Measurements from ENCODE around the gene PTPRM.

Gene PTPRM

DNA sequence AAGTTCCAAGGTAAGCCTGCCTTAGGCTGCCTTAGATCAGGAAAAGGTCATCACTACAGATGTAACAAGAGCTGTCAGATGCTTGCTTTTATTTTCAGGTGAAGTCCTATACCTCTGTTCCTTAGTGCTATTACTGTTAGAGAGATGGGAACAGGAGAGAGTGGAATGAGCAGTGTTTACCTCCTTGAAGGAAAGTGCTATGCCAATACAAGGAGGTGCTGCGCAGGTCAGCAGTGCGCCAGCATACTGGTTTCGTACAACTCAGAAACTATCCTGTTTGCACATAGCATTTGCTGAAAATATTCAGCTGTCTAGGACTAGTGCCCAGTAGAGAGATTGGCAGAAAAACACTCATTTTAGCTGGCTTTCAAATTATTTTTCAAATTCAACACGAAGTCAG, 629.1 kb downstream of the PTPRM start:
- no peak for DNase-seq

DNA sequence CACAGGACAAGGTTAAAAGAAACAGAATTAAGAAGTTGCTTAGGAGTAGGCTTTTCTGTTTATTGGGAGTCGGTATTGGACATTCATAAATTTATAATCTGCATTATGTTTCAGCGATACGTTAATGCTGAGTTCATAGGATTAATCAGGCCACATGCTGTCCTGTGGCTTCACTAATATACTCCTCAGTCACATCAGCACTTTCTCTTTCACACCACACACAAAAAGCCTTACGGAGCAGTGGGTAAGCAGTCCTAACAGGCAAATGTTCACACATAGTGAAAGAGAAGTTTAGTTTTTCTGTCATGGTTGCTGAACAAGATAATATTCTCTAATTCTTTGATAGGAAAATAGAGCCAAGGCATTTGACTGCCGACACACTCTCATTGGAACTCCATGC, 630.4 kb downstream of the PTPRM start:
- DNase-seq: no peak

GRCh38 chr18:8207996-8208395, 640.9 kb downstream of the PTPRM start:
- no peak for DNase-seq

DNA sequence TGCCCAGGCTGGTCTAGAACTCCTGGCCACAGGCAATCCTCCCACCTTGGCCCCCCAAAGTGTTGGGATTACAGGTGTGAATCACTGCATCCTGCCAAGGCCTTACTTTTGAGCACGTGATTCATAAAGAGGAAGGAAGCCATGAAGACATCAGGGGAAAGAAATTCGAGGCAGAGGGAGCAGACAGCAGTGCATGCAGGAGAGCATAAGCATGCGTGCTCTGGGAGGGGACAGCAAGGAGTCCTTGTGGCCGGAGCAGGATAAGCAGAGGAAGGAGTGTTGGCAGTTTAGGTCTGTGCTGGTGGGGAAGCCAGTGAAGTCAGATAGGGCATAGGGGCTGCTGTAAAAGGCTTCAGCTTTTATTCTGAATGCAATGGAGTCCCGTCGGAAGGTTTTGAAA, 641.6 kb downstream of the PTPRM start:
- DNase-seq: no peak

DNA sequence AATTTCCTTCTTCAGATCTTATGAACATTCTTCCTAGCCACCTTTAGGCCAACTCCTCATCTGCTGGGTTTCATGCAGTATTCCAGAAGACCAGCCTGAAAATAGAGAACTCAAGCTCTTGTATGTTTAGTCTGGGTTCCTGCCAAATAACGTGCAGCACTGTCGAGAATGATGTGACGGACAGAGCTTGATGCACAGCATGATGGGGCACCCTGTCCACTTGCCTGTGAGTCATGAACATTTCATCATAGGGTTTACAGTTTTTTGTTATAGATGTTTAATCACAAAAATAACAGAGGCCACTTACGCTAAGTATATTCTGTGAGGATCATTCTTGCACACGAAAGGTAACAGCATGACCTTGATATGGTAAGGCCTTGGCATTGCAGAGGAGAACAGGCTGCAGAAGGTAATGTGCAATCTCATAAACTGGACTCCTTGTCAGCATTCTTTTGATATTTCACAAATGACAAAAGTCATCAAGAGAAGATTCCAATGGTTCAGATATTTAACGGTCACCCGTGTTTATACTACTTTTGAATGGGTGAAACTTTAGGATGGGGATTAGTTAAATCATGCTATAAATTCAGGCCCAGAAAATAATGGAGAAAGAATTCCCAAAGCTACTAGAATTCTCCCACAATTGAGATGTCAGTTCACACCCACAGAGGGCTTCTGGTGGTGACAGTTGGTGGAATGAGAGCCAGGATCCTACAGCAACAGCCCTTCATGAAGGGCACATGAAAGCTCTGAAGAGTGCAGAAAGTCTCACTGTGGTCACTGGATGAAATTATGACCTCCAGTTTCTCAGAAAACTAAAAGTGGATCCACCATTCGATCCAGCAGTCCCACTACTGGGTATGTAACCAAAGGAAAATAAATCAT, 646.0 kb downstream of the PTPRM start:
- no peak for DNase-seq

DNA sequence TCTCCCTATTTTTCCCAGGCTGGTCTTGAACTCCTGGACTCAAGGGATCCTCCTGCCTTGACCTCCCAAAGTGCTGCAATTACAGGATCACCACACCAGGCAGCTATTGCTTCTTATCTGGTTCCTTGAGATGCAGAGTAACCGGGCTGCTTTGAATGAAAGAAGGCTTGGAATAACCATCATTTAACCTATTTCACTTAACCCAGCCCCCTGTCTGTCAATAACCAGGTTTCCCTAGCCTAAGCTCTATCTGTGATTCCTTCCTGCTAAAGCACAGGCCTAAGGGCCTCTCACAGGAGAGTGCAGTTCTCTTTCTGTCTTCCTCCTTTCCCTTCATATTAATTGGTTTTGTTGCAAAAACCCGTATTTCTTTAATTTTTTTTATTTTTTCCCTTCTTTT, 648.6 kb downstream of the PTPRM start:
- no peak for DNase-seq

- no peak for DNase-seq
These were observed 650.0 kb downstream of the PTPRM start for GRCh38 chr18:8217051-8217564.

DNA sequence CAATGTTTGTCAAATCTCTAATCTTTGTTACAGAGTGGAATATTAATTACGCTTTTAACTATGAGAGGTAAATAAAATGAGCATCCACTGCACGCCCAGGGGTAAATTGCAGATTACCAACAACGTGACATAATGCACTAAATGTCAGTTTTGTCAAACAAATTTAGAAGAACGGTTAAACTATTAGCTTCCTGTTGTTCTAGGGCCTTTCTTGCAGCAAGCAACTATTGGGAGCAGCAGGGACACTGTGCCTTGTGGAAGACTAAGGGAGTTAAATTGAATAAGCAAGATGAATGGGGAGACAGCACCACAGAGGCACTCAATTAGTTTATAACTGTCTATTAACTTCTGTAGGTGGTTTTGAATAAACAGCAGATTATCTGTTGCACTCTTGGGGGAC, 651.1 kb downstream of the PTPRM start:
- DNase-seq: no peak

DNA sequence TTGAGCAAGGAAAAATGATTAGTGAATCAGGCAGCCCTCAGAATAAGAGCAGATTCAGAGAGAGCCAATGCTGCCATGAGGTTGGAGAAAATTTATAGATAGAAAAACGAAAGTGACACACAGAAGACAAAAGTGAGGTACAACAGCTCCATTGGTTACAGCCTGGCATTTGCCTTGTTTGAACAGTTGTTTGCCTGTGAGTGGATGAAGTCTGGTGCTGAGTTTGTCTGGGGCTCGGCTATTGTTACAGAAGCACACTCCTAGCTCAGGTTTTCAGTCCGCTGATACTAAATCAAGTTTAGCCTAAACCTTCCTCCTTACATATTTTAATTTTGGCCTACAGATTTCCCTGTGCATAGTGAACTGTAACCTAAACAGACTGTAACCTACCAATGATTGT, 654.3 kb downstream of the PTPRM start:
- DNase-seq: no peak

DNA sequence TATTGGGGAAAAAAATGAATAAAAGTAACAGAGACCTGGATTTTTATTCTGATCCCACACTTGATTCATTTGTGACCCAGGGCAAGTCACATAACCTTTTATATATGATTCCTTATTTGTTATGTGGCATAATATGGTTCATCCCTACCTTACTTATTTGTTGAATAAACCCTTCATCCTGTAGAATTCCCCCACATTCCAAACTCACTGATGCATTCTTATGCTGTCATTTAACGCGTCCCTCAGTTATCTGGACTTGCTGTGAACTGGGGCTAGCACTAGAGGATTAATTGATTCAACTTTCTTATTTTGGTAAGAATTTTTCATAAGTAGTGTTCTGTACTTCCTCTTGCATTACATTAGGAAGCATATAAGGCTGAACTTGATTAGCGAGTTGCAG, 657.5 kb downstream of the PTPRM start:
- no peak for DNase-seq

GRCh38 chr18:8229040-8229439, 661.9 kb downstream of the PTPRM start:
- DNase-seq: no peak

- no peak for DNase-seq
These were observed 662.7 kb downstream of the PTPRM start for GRCh38 chr18:8229787-8230186.

- no peak for DNase-seq
These were observed 664.2 kb downstream of the PTPRM start for GRCh38 chr18:8231316-8231715.

DNA sequence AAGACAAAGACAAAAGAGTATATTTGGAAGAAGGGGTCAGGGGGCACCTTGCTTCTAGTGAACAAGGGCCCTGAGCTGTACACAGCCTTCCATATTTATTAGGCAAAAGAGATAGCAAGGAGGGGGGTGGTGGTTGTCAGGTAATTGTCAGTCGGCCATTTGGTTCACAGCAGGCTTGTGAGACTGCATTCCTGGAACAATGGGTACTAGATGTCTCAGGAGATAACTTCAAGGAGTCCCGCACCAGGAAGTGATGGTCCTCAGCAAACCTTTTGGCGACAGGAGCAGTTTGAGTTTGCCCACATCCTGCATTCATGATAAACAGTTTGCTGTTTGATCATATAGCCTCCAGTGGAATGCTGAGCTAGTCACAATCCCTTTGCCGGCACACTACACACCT, 665.7 kb downstream of the PTPRM start:
- DNase-seq: no peak

DNA sequence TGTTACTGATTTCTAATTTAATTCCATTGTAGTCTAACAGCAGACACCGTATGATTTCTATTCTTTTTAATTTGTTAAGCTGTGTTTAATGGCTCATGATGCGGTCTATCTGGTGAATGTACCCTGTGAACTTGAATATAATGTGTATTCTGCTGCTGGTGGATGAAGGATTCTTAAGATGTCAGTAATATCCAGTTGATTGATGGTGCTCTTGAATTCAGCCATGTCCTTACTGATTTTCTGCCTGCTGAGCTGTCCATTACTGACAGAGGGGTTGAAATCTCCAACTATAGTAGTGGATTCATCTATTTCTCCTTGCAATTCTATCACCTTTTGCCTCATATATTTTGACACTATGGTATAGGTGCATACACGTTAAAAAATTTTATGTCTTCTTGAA, 668.8 kb downstream of the PTPRM start:
- no peak for DNase-seq

GRCh38 chr18:8238507-8238906, 671.4 kb downstream of the PTPRM start:
- DNase-seq: no peak

DNA sequence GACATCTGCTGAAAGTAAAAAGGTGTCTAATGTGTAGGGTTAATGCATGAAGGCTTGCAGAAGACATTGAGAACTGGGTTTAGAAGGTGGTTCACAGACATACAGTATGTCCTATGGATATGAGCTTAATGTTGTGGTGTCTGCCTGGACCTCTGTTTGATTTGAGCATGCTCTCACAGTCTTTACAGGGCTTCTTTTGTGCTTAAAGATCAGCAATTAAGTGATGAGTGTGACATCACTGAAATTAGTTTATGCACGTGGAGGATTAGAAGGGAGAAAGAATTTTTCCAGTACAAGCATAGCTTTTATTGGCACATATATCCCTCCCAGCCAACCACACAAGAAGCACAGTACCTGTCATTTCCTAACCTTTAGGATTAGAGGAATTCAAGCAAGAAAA, 674.6 kb downstream of the PTPRM start:
- no peak for DNase-seq

DNA sequence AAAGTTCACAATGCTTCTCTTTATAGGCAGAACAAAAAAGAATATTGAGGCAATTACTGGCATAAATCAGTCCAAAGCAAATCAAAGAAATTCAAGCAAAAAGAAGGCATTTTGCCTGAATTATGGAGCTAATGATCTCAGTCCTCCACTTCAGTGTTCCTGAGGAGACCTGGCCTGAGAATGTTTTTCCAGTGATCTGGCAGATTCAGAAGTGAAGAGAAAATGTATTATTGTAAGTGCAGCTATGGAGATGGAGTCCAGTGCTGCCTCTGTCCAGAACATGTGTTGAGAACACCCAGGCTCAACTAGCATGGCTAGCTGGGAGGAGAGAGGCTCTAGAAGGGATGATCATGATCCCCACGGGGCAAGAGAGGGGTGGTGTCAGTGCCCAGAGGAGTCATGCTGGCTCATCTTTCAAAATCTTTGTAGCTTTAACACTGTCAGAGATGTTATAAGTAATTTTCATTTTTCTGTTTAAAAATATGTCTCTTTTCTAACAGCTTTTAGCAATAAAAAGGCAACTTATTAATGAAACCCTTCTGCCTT, 675.1 kb downstream of the PTPRM start:
- no peak for DNase-seq

- DNase-seq: no peak
These were observed 680.6 kb downstream of the PTPRM start for GRCh38 chr18:8247700-8248099.

- DNase-seq: no peak
These were observed 681.5 kb downstream of the PTPRM start for GRCh38 chr18:8248576-8248975.

GRCh38 chr18:8249811-8250210, 682.7 kb downstream of the PTPRM start:
- no peak for DNase-seq

DNA sequence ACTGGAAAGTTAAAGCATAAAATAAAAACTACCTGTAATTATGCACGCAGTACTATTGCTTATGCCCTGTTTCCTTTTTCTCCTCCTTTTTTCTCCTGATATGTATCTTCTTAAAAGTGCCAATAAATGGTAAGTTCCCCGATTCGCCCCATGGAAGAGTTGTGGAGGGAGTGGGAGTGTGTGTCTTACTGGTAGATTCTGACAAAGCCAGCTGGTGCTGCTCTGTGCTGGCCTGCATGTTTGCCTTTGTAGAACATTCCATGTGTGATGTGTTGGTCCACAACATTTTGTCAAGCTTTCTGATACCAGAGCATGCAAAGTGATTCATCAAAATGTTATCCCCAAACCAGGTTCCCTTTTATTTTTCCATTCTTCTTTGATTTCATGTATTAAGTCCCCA, 685.3 kb downstream of the PTPRM start:
- DNase-seq: no peak

DNA sequence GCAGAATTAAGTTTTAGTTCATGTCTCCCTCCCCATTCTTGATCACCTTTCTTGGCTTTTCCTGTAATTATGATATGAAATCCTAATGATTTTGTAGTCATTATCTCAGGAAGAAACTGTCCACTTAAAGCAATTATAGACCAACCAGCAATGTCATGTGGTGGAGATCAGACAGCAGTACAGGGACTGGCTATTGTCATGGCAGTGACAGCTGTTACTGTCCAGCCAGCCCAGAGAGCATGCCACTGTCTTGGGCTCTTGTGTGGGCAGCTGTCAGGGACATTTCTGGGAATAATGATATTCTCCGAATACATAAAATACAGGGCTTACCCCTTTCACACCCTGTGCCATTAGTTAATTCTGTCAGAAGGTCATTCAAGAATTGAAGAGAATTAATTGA, 686.8 kb downstream of the PTPRM start:
- no peak for DNase-seq

DNA sequence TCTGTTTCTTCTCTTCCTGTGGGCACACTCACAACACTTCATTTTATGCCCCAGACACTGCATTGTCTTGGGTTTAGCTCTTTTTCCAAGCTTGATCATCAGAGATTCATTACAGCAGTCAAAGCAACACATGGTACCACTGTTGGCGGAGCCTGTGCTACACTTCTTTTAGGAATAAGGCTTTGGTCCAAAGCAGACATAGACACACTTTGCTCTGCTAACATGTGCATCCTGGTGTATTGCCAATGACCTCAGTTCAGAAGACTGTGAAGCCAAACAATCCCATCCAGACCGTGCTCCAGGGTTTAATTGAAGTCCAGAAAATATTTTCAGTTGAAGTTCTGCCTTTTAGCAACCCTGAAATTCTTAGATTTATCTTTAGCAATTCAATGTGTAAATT, 687.5 kb downstream of the PTPRM start:
- DNase-seq: no peak
